Keratinocyte (primary cell): ENCODE results near the gene MGAM2. TPM values are rescaled to one million over a fixed set of nuclear protein-coding genes. Genes with fewer than 3 reads are reported as not detected.

Experiments used
- DNase-seq: peaks from one replicate; pipeline ENCODE4 v3.0.0-alpha.2; 2011; ENCODE audit warnings: low read depth, missing footprints, low spot score
- FAIRE-seq: peaks from 2 replicates; lab custom pipeline; 2011; peaks lifted over from hg19 to GRCh38; lab: Jason Lieb, UNC
- H2AFZ ChIP-seq: 2 replicates; pipeline ENCODE4 v1.6.0; 2012; ENCODE audit warnings: low read length, control low read depth, inconsistent platforms; ENCODE audit not compliant: control insufficient read depth
- H3K27ac ChIP-seq: 2 replicates; pipeline ENCODE4 v1.5.1; 2011; ENCODE audit warnings: low read length; ENCODE audit not compliant: control insufficient read depth, insufficient read depth
- H3K27me3 ChIP-seq: 3 replicates; pipeline ENCODE4 v1.6.0; 2011; ENCODE audit warnings: low read length; ENCODE audit not compliant: control insufficient read depth, insufficient read depth; ENCODE audit errors: extremely low read depth
- H3K36me3 ChIP-seq, 2 experiments: 2 replicates in 1 of 2; 3 replicates in 1 of 2; pipeline ENCODE4 v1.5.1; 2011; ENCODE audit warnings: low read length in 2 of 2, mild to moderate bottlenecking in 1 of 2; ENCODE audit not compliant: control insufficient read depth in 2 of 2, insufficient read depth in 2 of 2; ENCODE audit errors: extremely low read depth in 1 of 2
- H3K4me1 ChIP-seq: 3 replicates; pipeline ENCODE4 v1.5.1; 2011; ENCODE audit warnings: low read length; ENCODE audit not compliant: control insufficient read depth, insufficient read depth; ENCODE audit errors: extremely low read depth
- H3K4me2 ChIP-seq: 3 replicates; pipeline ENCODE4 v1.6.0; 2011; ENCODE audit warnings: low read depth, low read length; ENCODE audit not compliant: control insufficient read depth, insufficient read depth; ENCODE audit errors: extremely low read depth
- H3K4me3 ChIP-seq, 3 experiments: fragments of 200-600 bp in 1 of 3; sonication (generic) in 1 of 3; 2 replicates in 2 of 3; 3 replicates in 1 of 3; pipeline ENCODE4 v1.5.1; 2011 to 2016; ENCODE audit warnings: low read length in 3 of 3, mild to moderate bottlenecking in 3 of 3, control low read depth in 2 of 3, inconsistent platforms in 1 of 3, low read depth in 1 of 3, mixed read lengths in 1 of 3, mixed run types in 1 of 3, moderate library complexity in 1 of 3; ENCODE audit not compliant: control insufficient read depth in 2 of 3, insufficient read depth in 2 of 3; ENCODE audit errors: extremely low read depth in 1 of 3
- H3K79me2 ChIP-seq: 2 replicates; pipeline ENCODE4 v1.6.0; 2012; ENCODE audit warnings: low read length; ENCODE audit not compliant: control insufficient read depth, insufficient read depth
- H3K9ac ChIP-seq: 3 replicates; pipeline ENCODE4 v1.6.0; 2011; ENCODE audit warnings: low read length; ENCODE audit not compliant: control insufficient read depth, insufficient read depth; ENCODE audit errors: extremely low read depth
- H3K9me1 ChIP-seq: 3 replicates; pipeline ENCODE4 v1.6.0; 2011; ENCODE audit warnings: low read length; ENCODE audit not compliant: control insufficient read depth, insufficient read depth; ENCODE audit errors: extremely low read depth
- H3K9me3 ChIP-seq: 2 replicates; pipeline ENCODE4 v1.5.1; 2012; ENCODE audit warnings: low read depth, low read length; ENCODE audit not compliant: control insufficient read depth
- H4K20me1 ChIP-seq: 3 replicates; pipeline ENCODE4 v1.6.0; 2011; ENCODE audit warnings: low read length; ENCODE audit not compliant: control insufficient read depth, insufficient read depth; ENCODE audit errors: extremely low read depth
- EZH2 ChIP-seq: IDR thresholded peaks from one replicate; pipeline ENCODE4 v1.6.1; 2012; ENCODE audit warnings: inconsistent platforms, mild to moderate bottlenecking, low read length, moderate library complexity
- dilution Hi-C: fragments of 300-500 bp; cut with MboI; formaldehyde crosslinking; loops from one replicate; pipeline ENCODE4 v1.7.0; 2020; ENCODE audit warnings: low sequenced_read_pairs; ENCODE audit not compliant: extremely low pct_ligation_motif_present
- polyA plus RNA-seq, 5 experiments: library from polyadenylated mRNA; depleted of rRNA in 3 of 5; stranded (reverse) in 3 of 5; stranded (forward) in 1 of 5; unstranded in 1 of 5; fragments of >200 nt; gene quantifications; 1 replicate in 1 of 5; 2 replicates in 3 of 5; 3 replicates in 1 of 5; pipeline versions ENCODE4 v1.2.1 to v1.2.3, GENCODE V29; 2011 to 2012; ENCODE audit warnings: missing spikeins in 2 of 5, low read depth in 1 of 5, low replicate concordance in 1 of 5
- TF ChIP-seq, protein P1 (sequence below), 3 experiments: IDR thresholded peaks in 1 of 3; conservative IDR thresholded peaks in 1 of 3; optimal IDR thresholded peaks in 1 of 3; 2 replicates in 2 of 3; 3 replicates in 1 of 3; pipeline versions ENCODE3 to v1.5.1; 2011; ENCODE audit warnings: low read length in 3 of 3, mild to moderate bottlenecking in 3 of 3, moderate library complexity in 2 of 3, control low read depth in 1 of 3, inconsistent platforms in 1 of 3; ENCODE audit not compliant: insufficient read depth in 2 of 3; ENCODE audit errors: extremely low read depth in 1 of 3

The MGAM2 gene
- polyA plus RNA-seq, 1 donor (not counting 4 experiments of a cell fraction or from before 2014, with no cell fraction given), result 0.04 TPM

GRCh38 chr7:142150356-142150755 is 38.8 kb downstream of the MGAM2 start:
- FAIRE-seq, result no peak
- DNase-seq, result no peak
- H3K27me3 ChIP-seq, result no peaks in the 10 kb centered on the region
- no peaks in the 10 kb centered on the region for H3K9me1 ChIP-seq
- H3K4me3 ChIP-seq, result no peak overlapping the region
- TF ChIP-seq EZH2, result no peak
- dilution Hi-C loops, result no loop called here
- no peaks in the 10 kb centered on the region for H3K79me2 ChIP-seq
- no peaks in the 10 kb centered on the region for H4K20me1 ChIP-seq
- H2AFZ ChIP-seq, result no peak overlapping the region
- no peaks in the 10 kb centered on the region for H3K4me1 ChIP-seq
- no peak overlapping the region for H3K27ac ChIP-seq
- no peaks in the 10 kb centered on the region for H3K36me3 ChIP-seq
- no peak overlapping the region for H3K4me2 ChIP-seq
- no peak overlapping the region for H3K9ac ChIP-seq
- no peaks in the 10 kb centered on the region for H3K9me3 ChIP-seq

DNA sequence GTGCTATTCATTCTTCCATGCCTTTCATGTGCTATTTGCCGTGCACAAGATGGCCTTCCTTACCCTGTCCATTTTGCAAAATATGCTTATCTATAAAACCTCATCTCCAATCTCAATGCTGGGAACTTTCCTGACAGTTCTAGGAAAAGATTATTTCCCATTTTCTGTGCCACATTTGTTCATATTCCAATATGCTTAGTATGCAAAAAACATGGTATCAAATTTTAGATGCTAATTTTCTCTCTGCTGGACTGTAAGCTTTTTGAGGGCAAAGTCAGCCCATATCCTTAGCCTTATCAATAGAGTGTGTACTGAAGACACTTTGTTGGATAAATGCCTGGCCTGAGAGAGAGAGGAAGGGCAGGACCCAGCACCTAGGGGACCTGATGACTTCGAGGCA is 39.4 kb downstream of the MGAM2 start:
- Histone ChIP-seq H4K20me1 (no peaks in the 10 kb centered on the region), H3K4me2 (no peak overlapping the region), H2AFZ (no peak overlapping the region), H3K4me3 (no peak overlapping the region), H3K27me3 (no peaks in the 10 kb centered on the region), H3K9me1 (no peaks in the 10 kb centered on the region), H3K9me3 (no peaks in the 10 kb centered on the region), H3K79me2 (no peaks in the 10 kb centered on the region), H3K4me1 (no peaks in the 10 kb centered on the region), H3K9ac (no peak overlapping the region), H3K27ac (no peak overlapping the region), H3K36me3 (no peaks in the 10 kb centered on the region)
- TF ChIP-seq EZH2, result no peak
- TF ChIP-seq, protein P1, sequence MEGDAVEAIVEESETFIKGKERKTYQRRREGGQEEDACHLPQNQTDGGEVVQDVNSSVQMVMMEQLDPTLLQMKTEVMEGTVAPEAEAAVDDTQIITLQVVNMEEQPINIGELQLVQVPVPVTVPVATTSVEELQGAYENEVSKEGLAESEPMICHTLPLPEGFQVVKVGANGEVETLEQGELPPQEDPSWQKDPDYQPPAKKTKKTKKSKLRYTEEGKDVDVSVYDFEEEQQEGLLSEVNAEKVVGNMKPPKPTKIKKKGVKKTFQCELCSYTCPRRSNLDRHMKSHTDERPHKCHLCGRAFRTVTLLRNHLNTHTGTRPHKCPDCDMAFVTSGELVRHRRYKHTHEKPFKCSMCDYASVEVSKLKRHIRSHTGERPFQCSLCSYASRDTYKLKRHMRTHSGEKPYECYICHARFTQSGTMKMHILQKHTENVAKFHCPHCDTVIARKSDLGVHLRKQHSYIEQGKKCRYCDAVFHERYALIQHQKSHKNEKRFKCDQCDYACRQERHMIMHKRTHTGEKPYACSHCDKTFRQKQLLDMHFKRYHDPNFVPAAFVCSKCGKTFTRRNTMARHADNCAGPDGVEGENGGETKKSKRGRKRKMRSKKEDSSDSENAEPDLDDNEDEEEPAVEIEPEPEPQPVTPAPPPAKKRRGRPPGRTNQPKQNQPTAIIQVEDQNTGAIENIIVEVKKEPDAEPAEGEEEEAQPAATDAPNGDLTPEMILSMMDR (optimal IDR thresholded peaks at IDR 0.05 in 1 of 3, IDR thresholded peaks at IDR 0.05 in 1 of 3, conservative IDR thresholded peaks at IDR 0.05 in 1 of 3; ENCODE audit: extremely low read depth in 1 of 3, insufficient read depth in 2 of 3, low read length in 3 of 3), result no peak
- DNase-seq (no peak), FAIRE-seq (no peak)
- dilution Hi-C loops, result no loop called here

GRCh38 chr7:142152076-142152475 is 40.6 kb downstream of the MGAM2 start:
- H2AFZ ChIP-seq, result no peak overlapping the region
- no peaks in the 10 kb centered on the region for H3K79me2 ChIP-seq
- no peaks in the 10 kb centered on the region for H3K27me3 ChIP-seq
- H3K36me3 ChIP-seq, result no peaks in the 10 kb centered on the region
- H3K4me2 ChIP-seq, result no peak overlapping the region
- H3K9me3 ChIP-seq, result no peaks in the 10 kb centered on the region
- no peaks in the 10 kb centered on the region for H3K4me1 ChIP-seq
- H3K27ac ChIP-seq, result no peak overlapping the region
- FAIRE-seq, result no peak
- TF ChIP-seq, protein P1 (optimal IDR thresholded peaks at IDR 0.05 in 1 of 3, IDR thresholded peaks at IDR 0.05 in 1 of 3, conservative IDR thresholded peaks at IDR 0.05 in 1 of 3; ENCODE audit: extremely low read depth in 1 of 3, insufficient read depth in 2 of 3, low read length in 3 of 3), result no peak
- no peak for TF ChIP-seq EZH2
- no peak overlapping the region for H3K9ac ChIP-seq
- H4K20me1 ChIP-seq, result no peaks in the 10 kb centered on the region
- no peaks in the 10 kb centered on the region for H3K9me1 ChIP-seq
- dilution Hi-C loops, result no loop called here
- no peak overlapping the region for H3K4me3 ChIP-seq
- no peak for DNase-seq
